C4-2B (cell line): ENCODE measurements around the gene FRMPD2.

Experiments
- CTCF ChIP-seq: fragments of 450-650 bp; conservative IDR thresholded peaks from 2 replicates; pipeline ENCODE4 v1.5.1; 2017; ENCODE audit warnings: mild to moderate bottlenecking
- ZFX ChIP-seq: fragments of 450-650 bp; IDR thresholded peaks from 2 replicates; pipeline ENCODE4 v1.6.1; 2017

DNA sequence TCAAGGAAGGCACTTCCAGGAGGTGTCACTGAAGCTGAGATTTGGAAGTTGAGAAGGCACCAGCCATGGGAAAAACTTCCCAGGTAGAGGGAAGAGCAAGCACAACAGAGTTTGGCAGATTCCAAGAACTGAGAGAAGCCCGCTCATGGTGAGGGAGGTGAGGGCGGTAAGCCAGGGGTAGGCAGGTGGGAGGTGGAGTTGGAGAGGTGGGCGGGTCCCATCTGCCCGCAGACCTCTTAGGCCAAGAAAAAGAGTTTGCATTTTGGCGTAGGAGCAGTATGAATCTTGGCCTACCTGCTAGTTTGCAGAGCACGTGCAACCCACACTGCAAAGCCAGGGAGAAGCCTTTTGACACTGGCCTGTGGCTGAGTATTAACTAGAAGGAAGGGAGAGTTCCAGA, 18.8 kb downstream of the FRMPD2 start:
- TF ChIP-seq CTCF (no peak), ZFX (no peak)
